Ishikawa (cell line): Measurements from ENCODE around the gene MS4A15.

ENCODE experiments used
- CEBPB ChIP-seq: IDR thresholded peaks from 2 replicates; pipeline ENCODE4 v1.6.1; 2012
- CREB1 ChIP-seq: IDR thresholded peaks from 2 replicates; pipeline ENCODE4 v1.6.1; 2012; ENCODE audit warnings: low read depth
- EGR1 ChIP-seq: IDR thresholded peaks from 2 replicates; pipeline ENCODE4 v1.6.1; 2012
- EP300 ChIP-seq: IDR thresholded peaks from 2 replicates; pipeline ENCODE4 v1.6.1; 2012; ENCODE audit warnings: borderline replicate concordance
- FOXM1 ChIP-seq: IDR thresholded peaks from 2 replicates; pipeline ENCODE4 v1.6.1; 2012; ENCODE audit warnings: low read depth, borderline replicate concordance
- MAX ChIP-seq: IDR thresholded peaks from 2 replicates; pipeline ENCODE4 v1.6.1; 2012
- NFIC ChIP-seq: IDR thresholded peaks from 2 replicates; pipeline ENCODE4 v1.6.1; 2012
- RAD21 ChIP-seq: IDR thresholded peaks from 2 replicates; pipeline ENCODE4 v1.6.1; 2012; ENCODE audit warnings: low read depth
- REST ChIP-seq: IDR thresholded peaks from 2 replicates; pipeline ENCODE4 v1.6.1; 2012; ENCODE audit warnings: low read depth, mild to moderate bottlenecking
- TAF1 ChIP-seq: IDR thresholded peaks from 2 replicates; pipeline ENCODE4 v1.6.1; 2012; ENCODE audit warnings: low read depth, mild to moderate bottlenecking
- TCF12 ChIP-seq: IDR thresholded peaks from 2 replicates; pipeline ENCODE4 v1.6.1; 2012; ENCODE audit warnings: low read depth
- TEAD4 ChIP-seq: IDR thresholded peaks from 2 replicates; pipeline ENCODE4 v1.6.1; 2012
- USF1 ChIP-seq: IDR thresholded peaks from 2 replicates; pipeline ENCODE4 v1.6.1; 2012
- YY1 ChIP-seq: IDR thresholded peaks from 2 replicates; pipeline ENCODE4 v1.6.1; 2012; ENCODE audit warnings: low read depth
- ZBTB7A ChIP-seq: IDR thresholded peaks from 2 replicates; pipeline ENCODE4 v1.6.1; 2012; ENCODE audit warnings: low read depth

The MS4A15 gene

GRCh38 chr11:60741421-60741820, 15.2 kb upstream of the MS4A15 start:
- TF ChIP-seq RAD21 (no peak), YY1 (no peak), USF1 (no peak), EGR1 (no peak)

- no peak for TF ChIP-seq REST
Observed at GRCh38 chr11:60743058-60743457, 13.6 kb upstream of the MS4A15 start.

GRCh38 chr11:60744114-60744513, 12.6 kb upstream of the MS4A15 start:
- TF ChIP-seq EP300 (no peak), TEAD4 (no peak), TCF12 (no peak), YY1 (no peak), CEBPB (no peak), USF1 (no peak), RAD21 (no peak), NFIC (no peak), TAF1 (no peak), MAX (no peak), ZBTB7A (no peak), REST (no peak), EGR1 (no peak), FOXM1 (no peak), CREB1 (no peak)

- TF ChIP-seq TCF12: no peak
- TF ChIP-seq EP300: no peak
- TF ChIP-seq TAF1: no peak
- no peak for TF ChIP-seq ZBTB7A
- no peak for TF ChIP-seq USF1
Observed at GRCh38 chr11:60747359-60747873, 9.3 kb upstream of the MS4A15 start.

- TF ChIP-seq TCF12 (no peak), REST (no peak), CREB1 (no peak), YY1 (no peak), TEAD4 (no peak), ZBTB7A (no peak), EGR1 (no peak), EP300 (no peak), CEBPB (no peak)
Observed at GRCh38 chr11:60748225-60748624, 8.4 kb upstream of the MS4A15 start.

GRCh38 chr11:60748821-60749220, 7.8 kb upstream of the MS4A15 start:
- TF ChIP-seq FOXM1: no peak
- no peak for TF ChIP-seq MAX
- TF ChIP-seq CEBPB: no peak
- TF ChIP-seq REST: no peak
- no peak for TF ChIP-seq EGR1
- no peak for TF ChIP-seq USF1
- no peak for TF ChIP-seq NFIC
- TF ChIP-seq ZBTB7A: no peak
- TF ChIP-seq RAD21: no peak
- no peak for TF ChIP-seq CREB1
- TF ChIP-seq YY1: no peak
- TF ChIP-seq EP300: no peak
- no peak for TF ChIP-seq TAF1
- no peak for TF ChIP-seq TCF12
- TF ChIP-seq TEAD4: no peak
